Measurements from ENCODE around the gene WDR7. TPM values are rescaled to one million over a fixed set of nuclear protein-coding genes. Genes with fewer than 3 reads are reported as not detected.

The WDR7 gene
- total and polyA plus RNA-seq, 5 donors from 2014 or later = 27.8 to 76.4 (median 31.0) TPM

- no peak for DNase-seq
- H3K9me3 ChIP-seq (ENCODE audit: control insufficient read depth in 2 of 2, low read length in 2 of 2) = no peaks in the 10 kb centered on the region
- peaks cover 35 to 70% (median 53%) of the 10 kb centered on the region in 4 donors for H3K4me1 Mint-ChIP-seq
- no peaks in the 10 kb centered on the region for H3K27me3 ChIP-seq (ENCODE audit: control insufficient read depth, insufficient read depth, low read length)
- H3K27me3 Mint-ChIP-seq = no peaks in the 10 kb centered on the region
- peaks cover 14% of the 10 kb centered on the region for H3K36me3 Mint-ChIP-seq
- H3K4me3 Mint-ChIP-seq = no peak overlapping the region
- no peak overlapping the region for H3K4me3 ChIP-seq (ENCODE audit: low read depth, low read length)
- H3K27ac ChIP-seq (ENCODE audit: insufficient read depth, low read length, poor library complexity, severe bottlenecking) = no peak overlapping the region
- H3K27ac Mint-ChIP-seq = peak overlapping the region in 1 of 3 donors; percentile 52
- no peaks in the 10 kb centered on the region for H3K36me3 ChIP-seq (ENCODE audit: control insufficient read depth, insufficient read depth, low read length)
- no peaks in the 10 kb centered on the region for H3K9me3 Mint-ChIP-seq
- H3K4me1 ChIP-seq (ENCODE audit: control insufficient read depth, insufficient read depth, low read length, poor library complexity, severe bottlenecking) = peaks cover 11% of the 10 kb centered on the region
- ATAC-seq (ENCODE audit: low read depth in 2 of 2) = no peak
These were observed 8.0 kb downstream of the WDR7 start for GRCh38 chr18:56659111-56659510.

GRCh38 chr18:56660655-56661054 lies 9.5 kb downstream of the WDR7 start:
- no peak for ATAC-seq (ENCODE audit: low read depth in 2 of 2)
- no peak for DNase-seq
- H3K4me1 Mint-ChIP-seq = peaks cover 37 to 65% (median 46%) of the 10 kb centered on the region in 4 donors
- peak overlapping the region in 1 of 3 donors; percentile 18 for H3K27ac Mint-ChIP-seq
- Histone ChIP-seq H3K36me3 (ENCODE audit: control insufficient read depth, insufficient read depth, low read length) (no peaks in the 10 kb centered on the region), H3K4me1 (ENCODE audit: control insufficient read depth, insufficient read depth, low read length, poor library complexity, severe bottlenecking) (peaks cover under 1% of the 10 kb centered on the region), H3K27ac (ENCODE audit: insufficient read depth, low read length, poor library complexity, severe bottlenecking) (no peak overlapping the region), H3K4me3 (ENCODE audit: low read depth, low read length) (no peak overlapping the region), H3K9me3 (ENCODE audit: control insufficient read depth in 2 of 2, low read length in 2 of 2) (no peaks in the 10 kb centered on the region), H3K27me3 (ENCODE audit: control insufficient read depth, insufficient read depth, low read length) (no peaks in the 10 kb centered on the region)
- H3K4me3 Mint-ChIP-seq = no peak overlapping the region
- no peaks in the 10 kb centered on the region for H3K27me3 Mint-ChIP-seq
- H3K36me3 Mint-ChIP-seq = peaks cover 14% of the 10 kb centered on the region
- no peaks in the 10 kb centered on the region for H3K9me3 Mint-ChIP-seq

GRCh38 chr18:56661360-56662062 lies 10.4 kb downstream of the WDR7 start:
- Histone ChIP-seq H3K27ac (ENCODE audit: insufficient read depth, low read length, poor library complexity, severe bottlenecking) (no peak overlapping the region), H3K4me3 (ENCODE audit: low read depth, low read length) (no peak overlapping the region), H3K4me1 (ENCODE audit: control insufficient read depth, insufficient read depth, low read length, poor library complexity, severe bottlenecking) (no peaks in the 10 kb centered on the region), H3K27me3 (ENCODE audit: control insufficient read depth, insufficient read depth, low read length) (no peaks in the 10 kb centered on the region), H3K9me3 (ENCODE audit: control insufficient read depth in 2 of 2, low read length in 2 of 2) (no peaks in the 10 kb centered on the region), H3K36me3 (ENCODE audit: control insufficient read depth, insufficient read depth, low read length) (no peaks in the 10 kb centered on the region)
- Mint-ChIP-seq H3K27me3 (no peaks in the 10 kb centered on the region), H3K27ac (peak overlapping the region in 1 of 3 donors; percentile 18), H3K4me1 (peaks cover 37 to 58% (median 45%) of the 10 kb centered on the region in 4 donors), H3K36me3 (peaks cover 14% of the 10 kb centered on the region), H3K9me3 (no peaks in the 10 kb centered on the region), H3K4me3 (no peak overlapping the region)
- no peak for ATAC-seq (ENCODE audit: low read depth in 2 of 2)
- no peak for DNase-seq

GRCh38 chr18:56662063-56662408 lies 10.9 kb downstream of the WDR7 start:
- H3K27ac Mint-ChIP-seq = peak overlapping the region in 1 of 3 donors; percentile 9
- H3K36me3 Mint-ChIP-seq = peaks cover 14% of the 10 kb centered on the region
- no peaks in the 10 kb centered on the region for H3K36me3 ChIP-seq (ENCODE audit: control insufficient read depth, insufficient read depth, low read length)
- DNase-seq = no peak
- H3K9me3 ChIP-seq (ENCODE audit: control insufficient read depth in 2 of 2, low read length in 2 of 2) = no peaks in the 10 kb centered on the region
- ATAC-seq (ENCODE audit: low read depth in 2 of 2) = no peak
- no peaks in the 10 kb centered on the region for H3K9me3 Mint-ChIP-seq
- no peak overlapping the region for H3K4me3 Mint-ChIP-seq
- H3K4me3 ChIP-seq (ENCODE audit: low read depth, low read length) = no peak overlapping the region
- no peaks in the 10 kb centered on the region for H3K27me3 Mint-ChIP-seq
- H3K27me3 ChIP-seq (ENCODE audit: control insufficient read depth, insufficient read depth, low read length) = no peaks in the 10 kb centered on the region
- H3K4me1 Mint-ChIP-seq = peaks cover 38 to 59% (median 47%) of the 10 kb centered on the region in 4 donors
- no peak overlapping the region for H3K27ac ChIP-seq (ENCODE audit: insufficient read depth, low read length, poor library complexity, severe bottlenecking)
- H3K4me1 ChIP-seq (ENCODE audit: control insufficient read depth, insufficient read depth, low read length, poor library complexity, severe bottlenecking) = no peaks in the 10 kb centered on the region

GRCh38 chr18:56662502-56662901 lies 11.3 kb downstream of the WDR7 start:
- peaks cover 43 to 61% (median 51%) of the 10 kb centered on the region in 4 donors for H3K4me1 Mint-ChIP-seq
- no peaks in the 10 kb centered on the region for H3K36me3 ChIP-seq (ENCODE audit: control insufficient read depth, insufficient read depth, low read length)
- no peak overlapping the region for H3K27ac ChIP-seq (ENCODE audit: insufficient read depth, low read length, poor library complexity, severe bottlenecking)
- no peaks in the 10 kb centered on the region for H3K27me3 ChIP-seq (ENCODE audit: control insufficient read depth, insufficient read depth, low read length)
- no peak overlapping the region for H3K27ac Mint-ChIP-seq
- H3K36me3 Mint-ChIP-seq = peaks cover 18% of the 10 kb centered on the region
- no peaks in the 10 kb centered on the region for H3K4me1 ChIP-seq (ENCODE audit: control insufficient read depth, insufficient read depth, low read length, poor library complexity, severe bottlenecking)
- H3K9me3 Mint-ChIP-seq = no peaks in the 10 kb centered on the region
- DNase-seq (no peak), ATAC-seq (ENCODE audit: low read depth in 2 of 2) (no peak)
- H3K4me3 ChIP-seq (ENCODE audit: low read depth, low read length) = no peak overlapping the region
- H3K4me3 Mint-ChIP-seq = no peak overlapping the region
- H3K27me3 Mint-ChIP-seq = no peaks in the 10 kb centered on the region
- no peaks in the 10 kb centered on the region for H3K9me3 ChIP-seq (ENCODE audit: control insufficient read depth in 2 of 2, low read length in 2 of 2)

- Mint-ChIP-seq H3K4me1 (peaks cover 47 to 64% (median 55%) of the 10 kb centered on the region in 4 donors), H3K4me3 (no peak overlapping the region), H3K36me3 (peaks cover 18% of the 10 kb centered on the region), H3K27ac (no peak overlapping the region), H3K9me3 (no peaks in the 10 kb centered on the region), H3K27me3 (no peaks in the 10 kb centered on the region)
- no peaks in the 10 kb centered on the region for H3K4me1 ChIP-seq (ENCODE audit: control insufficient read depth, insufficient read depth, low read length, poor library complexity, severe bottlenecking)
- no peak overlapping the region for H3K27ac ChIP-seq (ENCODE audit: insufficient read depth, low read length, poor library complexity, severe bottlenecking)
- DNase-seq (no peak), ATAC-seq (ENCODE audit: low read depth in 2 of 2) (no peak)
- no peaks in the 10 kb centered on the region for H3K36me3 ChIP-seq (ENCODE audit: control insufficient read depth, insufficient read depth, low read length)
- no peaks in the 10 kb centered on the region for H3K9me3 ChIP-seq (ENCODE audit: control insufficient read depth in 2 of 2, low read length in 2 of 2)
- H3K27me3 ChIP-seq (ENCODE audit: control insufficient read depth, insufficient read depth, low read length) = no peaks in the 10 kb centered on the region
- no peak overlapping the region for H3K4me3 ChIP-seq (ENCODE audit: low read depth, low read length)
These were observed 11.7 kb downstream of the WDR7 start for GRCh38 chr18:56662902-56663301.

GRCh38 chr18:56672391-56672790 lies 21.2 kb downstream of the WDR7 start:
- Mint-ChIP-seq H3K36me3 (peaks cover 16% of the 10 kb centered on the region), H3K4me1 (peaks cover 31 to 55% (median 42%) of the 10 kb centered on the region in 4 donors), H3K27ac (no peak overlapping the region), H3K9me3 (no peaks in the 10 kb centered on the region), H3K27me3 (no peaks in the 10 kb centered on the region), H3K4me3 (no peak overlapping the region)
- H3K27ac ChIP-seq (ENCODE audit: insufficient read depth, low read length, poor library complexity, severe bottlenecking) = no peak overlapping the region
- ATAC-seq (ENCODE audit: low read depth in 2 of 2) (no peak), DNase-seq (no peak)
- H3K4me3 ChIP-seq (ENCODE audit: low read depth, low read length) = no peak overlapping the region
- peaks cover 7% of the 10 kb centered on the region for H3K4me1 ChIP-seq (ENCODE audit: control insufficient read depth, insufficient read depth, low read length, poor library complexity, severe bottlenecking)
- peaks cover 20% of the 10 kb centered on the region for H3K36me3 ChIP-seq (ENCODE audit: control insufficient read depth, insufficient read depth, low read length)
- H3K9me3 ChIP-seq (ENCODE audit: control insufficient read depth in 2 of 2, low read length in 2 of 2) = no peaks in the 10 kb centered on the region
- no peaks in the 10 kb centered on the region for H3K27me3 ChIP-seq (ENCODE audit: control insufficient read depth, insufficient read depth, low read length)

- ATAC-seq (ENCODE audit: low read depth in 2 of 2) (no peak), DNase-seq (no peak)
- H3K4me3 Mint-ChIP-seq = no peak overlapping the region
- peaks cover 0 to 5% (median 0%) of the 10 kb centered on the region in 7 donors for H3K9me3 Mint-ChIP-seq
- no peak overlapping the region for H3K4me3 ChIP-seq (ENCODE audit: low read depth, low read length)
- no peaks in the 10 kb centered on the region for H3K27me3 Mint-ChIP-seq
- H3K27ac Mint-ChIP-seq = no peak overlapping the region
- no peaks in the 10 kb centered on the region for H3K9me3 ChIP-seq (ENCODE audit: control insufficient read depth in 2 of 2, low read length in 2 of 2)
- peaks cover 7% of the 10 kb centered on the region for H3K4me1 ChIP-seq (ENCODE audit: control insufficient read depth, insufficient read depth, low read length, poor library complexity, severe bottlenecking)
- H3K36me3 ChIP-seq (ENCODE audit: control insufficient read depth, insufficient read depth, low read length) = peaks cover 25% of the 10 kb centered on the region
- H3K4me1 Mint-ChIP-seq = peaks cover 29 to 55% (median 39%) of the 10 kb centered on the region in 4 donors
- peaks cover 21% of the 10 kb centered on the region for H3K36me3 Mint-ChIP-seq
- H3K27me3 ChIP-seq (ENCODE audit: control insufficient read depth, insufficient read depth, low read length) = no peaks in the 10 kb centered on the region
- no peak overlapping the region for H3K27ac ChIP-seq (ENCODE audit: insufficient read depth, low read length, poor library complexity, severe bottlenecking)
These were observed 21.8 kb downstream of the WDR7 start for GRCh38 chr18:56672981-56673380.

All from CD4-positive, CD25-positive, alpha-beta regulatory T cell (primary cell).